ENCODE measurements around the gene RYR2. TPM values are rescaled to one million over a fixed set of nuclear protein-coding genes. Genes with fewer than 3 reads are reported as not detected.

Gene RYR2
- total and polyA plus RNA-seq, 2 experiments from 2014 or later, result 0.50 to 0.95 TPM

DNA sequence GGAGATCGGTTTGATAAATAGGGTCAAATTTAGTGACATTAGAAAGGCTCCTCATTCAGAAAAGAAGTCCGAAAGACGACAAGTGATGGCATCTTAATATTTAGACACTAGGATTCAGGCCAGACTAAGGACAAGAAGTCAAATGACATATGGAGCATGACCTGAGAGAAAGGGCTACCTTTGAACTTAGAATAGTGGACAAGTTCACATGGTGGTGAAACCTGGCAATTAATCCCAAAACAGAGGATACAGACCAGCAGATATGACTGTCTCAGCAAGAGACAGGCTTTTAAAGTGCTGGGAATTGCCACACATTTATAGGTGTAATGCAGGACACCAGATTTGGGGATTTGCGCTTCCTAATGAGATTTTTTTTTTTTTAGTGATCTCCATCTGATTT is 703.6 kb downstream of the RYR2 start:
- H3K4me3 ChIP-seq, result no peak overlapping the region
- DNase-seq (ENCODE audit: low spot score), result no peak
- 100% methylated on average over 4 of the region's 4 CpGs for WGBS (ENCODE audit: low lambda C conversion rate, missing lambda C conversion rate)

DNA sequence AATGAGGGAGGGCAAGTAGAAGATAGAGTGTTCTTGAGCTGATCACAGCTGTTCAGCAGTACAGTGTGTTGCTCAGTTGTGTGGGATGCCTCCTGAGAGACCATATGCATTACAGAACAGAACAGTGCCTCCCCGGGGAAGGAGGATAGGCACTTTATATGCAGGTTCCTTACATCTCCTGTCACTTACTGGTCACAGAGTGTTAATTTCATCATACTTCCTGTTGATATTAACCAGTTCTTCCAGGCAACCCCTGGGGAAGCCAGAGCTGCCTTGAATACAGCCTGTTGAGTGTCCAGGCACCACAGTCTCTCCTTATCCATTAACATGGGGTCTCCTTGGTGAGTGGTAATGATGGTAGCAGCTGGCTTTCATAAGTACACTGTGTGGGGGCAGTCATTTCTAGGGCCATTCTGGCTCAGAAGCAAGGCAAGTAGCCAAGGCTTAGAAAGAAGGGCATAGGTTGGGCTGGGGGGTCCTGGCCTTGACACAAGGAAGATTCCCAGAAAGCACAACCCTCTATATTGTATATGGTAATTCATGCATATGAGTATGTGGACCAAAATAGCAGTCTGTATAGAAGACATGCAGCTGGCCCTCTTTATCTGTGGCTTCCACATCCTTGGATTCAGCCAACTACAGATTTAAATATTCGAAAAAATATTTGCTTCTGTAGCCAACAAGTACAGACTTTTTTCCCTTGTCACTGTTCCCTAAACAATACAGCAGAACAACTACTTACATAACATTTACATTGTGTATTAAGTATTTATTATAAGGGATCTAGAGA is 706.4 kb downstream of the RYR2 start:
- Histone ChIP-seq H3K79me2 (no peaks in the 10 kb centered on the region), H3K9me2 (replicated peaks; ENCODE audit: insufficient read depth) (no peaks in the 10 kb centered on the region), H3K4me3 (no peak overlapping the region), H2AFZ (no peak overlapping the region), H3K4me2 (no peak overlapping the region), H3K4me1 (ENCODE audit: insufficient read depth) (no peaks in the 10 kb centered on the region), H3K9me3 (ENCODE audit: low read depth) (no peaks in the 10 kb centered on the region), H3K36me3 (replicated peaks; ENCODE audit: insufficient read depth, low read depth) (no peaks in the 10 kb centered on the region), H3K27ac (no peak overlapping the region), H3K27me3 (no peaks in the 10 kb centered on the region), H4K20me1 (ENCODE audit: insufficient read depth, poor library complexity, severe bottlenecking) (no peaks in the 10 kb centered on the region)
- no peak for DNase-seq (ENCODE audit: low spot score)
- TF ChIP-seq EZH2phosphoT487 (IDR thresholded peaks at IDR 0.05; ENCODE audit: low read depth, severe bottlenecking, unreplicated experiment) (no peak), EZH2 (IDR thresholded peaks at IDR 0.05; ENCODE audit: borderline replicate concordance) (no peak)
- TF ChIP-seq, protein P1, sequence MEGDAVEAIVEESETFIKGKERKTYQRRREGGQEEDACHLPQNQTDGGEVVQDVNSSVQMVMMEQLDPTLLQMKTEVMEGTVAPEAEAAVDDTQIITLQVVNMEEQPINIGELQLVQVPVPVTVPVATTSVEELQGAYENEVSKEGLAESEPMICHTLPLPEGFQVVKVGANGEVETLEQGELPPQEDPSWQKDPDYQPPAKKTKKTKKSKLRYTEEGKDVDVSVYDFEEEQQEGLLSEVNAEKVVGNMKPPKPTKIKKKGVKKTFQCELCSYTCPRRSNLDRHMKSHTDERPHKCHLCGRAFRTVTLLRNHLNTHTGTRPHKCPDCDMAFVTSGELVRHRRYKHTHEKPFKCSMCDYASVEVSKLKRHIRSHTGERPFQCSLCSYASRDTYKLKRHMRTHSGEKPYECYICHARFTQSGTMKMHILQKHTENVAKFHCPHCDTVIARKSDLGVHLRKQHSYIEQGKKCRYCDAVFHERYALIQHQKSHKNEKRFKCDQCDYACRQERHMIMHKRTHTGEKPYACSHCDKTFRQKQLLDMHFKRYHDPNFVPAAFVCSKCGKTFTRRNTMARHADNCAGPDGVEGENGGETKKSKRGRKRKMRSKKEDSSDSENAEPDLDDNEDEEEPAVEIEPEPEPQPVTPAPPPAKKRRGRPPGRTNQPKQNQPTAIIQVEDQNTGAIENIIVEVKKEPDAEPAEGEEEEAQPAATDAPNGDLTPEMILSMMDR (IDR thresholded peaks at IDR 0.05; ENCODE audit: poor library complexity), result no peak
- WGBS (ENCODE audit: low lambda C conversion rate, missing lambda C conversion rate), result 73% methylated on average over 2 of the region's 2 CpGs

More for the DNA sequence above, 703.6 kb downstream of the RYR2 start:
- no peaks in the 10 kb centered on the region for H3K9me3 ChIP-seq (ENCODE audit: low read depth)
- no peak overlapping the region for H3K27ac ChIP-seq
- H3K79me2 ChIP-seq, result no peaks in the 10 kb centered on the region
- TF ChIP-seq EZH2phosphoT487 (IDR thresholded peaks at IDR 0.05; ENCODE audit: low read depth, severe bottlenecking, unreplicated experiment), result no peak
- no peak for TF ChIP-seq EZH2 (IDR thresholded peaks at IDR 0.05; ENCODE audit: borderline replicate concordance)
- TF ChIP-seq, protein P1 (IDR thresholded peaks at IDR 0.05; ENCODE audit: poor library complexity), result no peak
- no peaks in the 10 kb centered on the region for H3K4me1 ChIP-seq (ENCODE audit: insufficient read depth)
- no peaks in the 10 kb centered on the region for H4K20me1 ChIP-seq (ENCODE audit: insufficient read depth, poor library complexity, severe bottlenecking)
- no peaks in the 10 kb centered on the region for H3K36me3 ChIP-seq (replicated peaks; ENCODE audit: insufficient read depth, low read depth)
- no peaks in the 10 kb centered on the region for H3K9me2 ChIP-seq (replicated peaks; ENCODE audit: insufficient read depth)
- H2AFZ ChIP-seq, result no peak overlapping the region
- no peak overlapping the region for H3K4me2 ChIP-seq
- H3K27me3 ChIP-seq, result no peaks in the 10 kb centered on the region

- H3K4me3 ChIP-seq, result no peak overlapping the region
- WGBS (ENCODE audit: low lambda C conversion rate, missing lambda C conversion rate), result 100% methylated on average over 1 of the region's 1 CpG
- H3K9me2 ChIP-seq (replicated peaks; ENCODE audit: insufficient read depth), result no peaks in the 10 kb centered on the region
- no peaks in the 10 kb centered on the region for H3K36me3 ChIP-seq (replicated peaks; ENCODE audit: insufficient read depth, low read depth)
- TF ChIP-seq EZH2phosphoT487 (IDR thresholded peaks at IDR 0.05; ENCODE audit: low read depth, severe bottlenecking, unreplicated experiment), result no peak
- TF ChIP-seq, protein P1 (IDR thresholded peaks at IDR 0.05; ENCODE audit: poor library complexity), result no peak
- no peak for TF ChIP-seq EZH2 (IDR thresholded peaks at IDR 0.05; ENCODE audit: borderline replicate concordance)
- H2AFZ ChIP-seq, result no peak overlapping the region
- no peak overlapping the region for H3K27ac ChIP-seq
- no peaks in the 10 kb centered on the region for H3K9me3 ChIP-seq (ENCODE audit: low read depth)
- DNase-seq (ENCODE audit: low spot score), result no peak
- no peaks in the 10 kb centered on the region for H4K20me1 ChIP-seq (ENCODE audit: insufficient read depth, poor library complexity, severe bottlenecking)
- no peaks in the 10 kb centered on the region for H3K79me2 ChIP-seq
- H3K4me1 ChIP-seq (ENCODE audit: insufficient read depth), result no peaks in the 10 kb centered on the region
- no peak overlapping the region for H3K4me2 ChIP-seq
- no peaks in the 10 kb centered on the region for H3K27me3 ChIP-seq
Measured at GRCh38 chr1:237749122-237749521, 707.1 kb downstream of the RYR2 start.

All from hepatocyte (in vitro differentiated cells).